WTC11 (cell line): ENCODE results near the gene PDE3B.

Experiments
- CREM ChIP-seq: sonication (generic); formaldehyde crosslinking; IDR thresholded peaks from 2 replicates; pipeline ENCODE4 v1.8.1; 2022; ENCODE audit warnings: mild to moderate bottlenecking, missing genetic modification reagents, moderate library complexity
- CTCF ChIP-seq: fragments of 200-600 bp; IDR thresholded peaks from 2 replicates; pipeline ENCODE4 v1.8.0; 2022; ENCODE audit warnings: antibody characterized with exemption
- NFE2L1 ChIP-seq: sonication (generic); formaldehyde crosslinking; IDR thresholded peaks from 2 replicates; pipeline ENCODE4 v1.8.1; 2023; ENCODE audit warnings: missing genetic modification reagents
- NR2C2 ChIP-seq: sonication (generic); formaldehyde crosslinking; IDR thresholded peaks from 2 replicates; pipeline ENCODE4 v1.8.0; 2022; ENCODE audit warnings: mild to moderate bottlenecking, missing genetic modification reagents
- ZNF396 ChIP-seq: fragments of 250-450 bp; sonication (Bioruptor Pico); IDR thresholded peaks from 2 replicates; pipeline ENCODE4 v1.8.0; 2021; ENCODE audit warnings: mild to moderate bottlenecking, moderate library complexity, borderline replicate concordance
- TF ChIP-seq, protein P1 (sequence below): sonication (generic); formaldehyde crosslinking; IDR thresholded peaks from 2 replicates; pipeline ENCODE4 v1.8.1; 2023; ENCODE audit warnings: mild to moderate bottlenecking, missing genetic modification reagents, moderate library complexity
- TF ChIP-seq, protein P2 (sequence below): fragments of 250-450 bp; sonication (Bioruptor Pico); conservative IDR thresholded peaks from 2 replicates; pipeline ENCODE4 v1.9.0; 2021; ENCODE audit warnings: mild to moderate bottlenecking
- TF ChIP-seq, protein P3 (sequence below): sonication (generic); formaldehyde crosslinking; IDR thresholded peaks from 2 replicates; pipeline ENCODE4 v1.8.0; 2022; ENCODE audit warnings: mild to moderate bottlenecking, missing genetic modification reagents
- TF ChIP-seq, protein P4 (sequence below): sonication (generic); formaldehyde crosslinking; IDR thresholded peaks from 2 replicates; pipeline ENCODE4 v1.8.0; 2022; ENCODE audit warnings: mild to moderate bottlenecking, missing genetic modification reagents

- TF ChIP-seq CTCF (no peak), NR2C2 (CRISPR knock-in tag) (no peak), CREM (CRISPR knock-in tag) (no peak), NFE2L1 (CRISPR knock-in tag) (no peak), ZNF396 (CRISPR knock-in tag) (no peak)
- TF ChIP-seq, protein P1, sequence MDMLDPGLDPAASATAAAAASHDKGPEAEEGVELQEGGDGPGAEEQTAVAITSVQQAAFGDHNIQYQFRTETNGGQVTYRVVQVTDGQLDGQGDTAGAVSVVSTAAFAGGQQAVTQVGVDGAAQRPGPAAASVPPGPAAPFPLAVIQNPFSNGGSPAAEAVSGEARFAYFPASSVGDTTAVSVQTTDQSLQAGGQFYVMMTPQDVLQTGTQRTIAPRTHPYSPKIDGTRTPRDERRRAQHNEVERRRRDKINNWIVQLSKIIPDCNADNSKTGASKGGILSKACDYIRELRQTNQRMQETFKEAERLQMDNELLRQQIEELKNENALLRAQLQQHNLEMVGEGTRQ (CRISPR knock-in tag): no peak
- TF ChIP-seq, protein P2, sequence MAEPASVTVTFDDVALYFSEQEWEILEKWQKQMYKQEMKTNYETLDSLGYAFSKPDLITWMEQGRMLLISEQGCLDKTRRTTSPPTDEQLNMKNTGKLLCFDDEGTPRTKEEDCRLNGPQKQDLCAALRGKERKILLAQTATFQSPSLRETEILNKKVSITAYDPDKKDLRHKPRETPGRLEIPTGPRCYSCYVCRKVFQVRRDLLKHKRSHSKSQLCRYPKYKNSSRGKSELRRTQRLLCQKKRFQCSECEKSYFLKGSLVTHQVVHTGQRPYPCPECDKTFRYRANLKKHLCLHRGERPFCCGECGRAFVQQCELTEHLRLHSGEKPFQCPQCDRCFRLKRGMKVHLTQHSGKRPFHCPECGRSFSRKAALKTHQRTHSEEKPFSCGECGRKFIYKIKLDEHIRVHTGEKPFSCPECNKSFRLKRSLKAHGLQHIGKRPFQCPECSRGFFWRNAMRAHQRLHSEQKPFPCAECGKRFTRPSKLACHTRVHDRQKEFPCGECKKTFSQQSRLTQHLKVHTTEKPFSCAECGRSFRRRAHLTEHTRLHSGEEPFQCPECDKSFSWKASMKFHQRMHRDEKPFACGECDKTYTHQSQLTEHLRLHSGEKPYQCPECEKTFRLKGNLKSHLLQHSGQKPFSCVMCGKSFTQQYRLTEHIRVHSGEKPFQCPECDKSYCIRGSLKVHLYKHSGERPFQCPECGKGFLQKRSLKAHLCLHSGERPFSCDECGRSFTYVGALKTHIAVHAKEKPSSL (CRISPR knock-in tag): no peak
- TF ChIP-seq, protein P3, sequence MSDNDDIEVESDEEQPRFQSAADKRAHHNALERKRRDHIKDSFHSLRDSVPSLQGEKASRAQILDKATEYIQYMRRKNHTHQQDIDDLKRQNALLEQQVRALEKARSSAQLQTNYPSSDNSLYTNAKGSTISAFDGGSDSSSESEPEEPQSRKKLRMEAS (CRISPR knock-in tag): no peak
- TF ChIP-seq, protein P4, sequence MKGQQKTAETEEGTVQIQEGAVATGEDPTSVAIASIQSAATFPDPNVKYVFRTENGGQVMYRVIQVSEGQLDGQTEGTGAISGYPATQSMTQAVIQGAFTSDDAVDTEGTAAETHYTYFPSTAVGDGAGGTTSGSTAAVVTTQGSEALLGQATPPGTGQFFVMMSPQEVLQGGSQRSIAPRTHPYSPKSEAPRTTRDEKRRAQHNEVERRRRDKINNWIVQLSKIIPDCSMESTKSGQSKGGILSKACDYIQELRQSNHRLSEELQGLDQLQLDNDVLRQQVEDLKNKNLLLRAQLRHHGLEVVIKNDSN (CRISPR knock-in tag): no peak
These were observed 44.5 kb downstream of the PDE3B start for GRCh38 chr11:14687943-14688627.
